ENCODE measurements around the gene SIRT5.

SIRT5 gene

DNA sequence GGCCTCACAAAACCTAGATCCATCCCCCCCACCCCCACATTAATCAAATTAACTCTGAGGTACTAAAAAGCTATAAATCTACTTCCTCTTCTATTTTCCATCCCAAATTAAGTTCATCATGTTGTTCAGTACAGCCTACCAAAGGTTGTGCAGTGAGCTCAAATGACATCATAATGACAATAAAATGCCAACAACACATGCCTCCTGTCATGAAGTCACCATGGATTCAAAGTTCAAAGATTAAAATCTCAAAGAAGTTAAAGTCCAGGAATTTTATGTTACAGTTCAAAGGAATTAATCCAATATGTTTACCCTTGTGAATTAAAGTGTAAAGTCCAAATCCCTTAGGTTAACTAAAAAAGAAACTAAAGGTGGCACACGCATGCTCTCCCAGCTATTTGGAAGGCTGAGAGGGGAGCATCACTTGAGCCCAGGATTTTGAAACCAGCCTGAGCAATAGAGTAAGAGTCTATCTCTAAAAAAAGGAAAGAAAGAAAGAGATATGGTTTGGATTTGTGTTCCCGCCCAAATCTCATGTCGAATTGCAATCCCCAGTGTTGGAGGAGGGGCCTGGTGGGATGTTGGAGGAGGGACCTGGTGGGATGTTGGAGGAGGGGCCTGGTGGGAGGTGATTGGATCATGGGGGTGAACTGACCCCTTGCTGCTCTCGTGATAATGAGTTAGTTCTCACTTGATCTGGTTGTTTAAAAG is 25.7 kb upstream of the SIRT5 start:
- FAIRE-seq (peak; percentile 15), DNase-seq (ENCODE audit: extremely low spot score, insufficient read length, low read depth) (no peak)

DNA sequence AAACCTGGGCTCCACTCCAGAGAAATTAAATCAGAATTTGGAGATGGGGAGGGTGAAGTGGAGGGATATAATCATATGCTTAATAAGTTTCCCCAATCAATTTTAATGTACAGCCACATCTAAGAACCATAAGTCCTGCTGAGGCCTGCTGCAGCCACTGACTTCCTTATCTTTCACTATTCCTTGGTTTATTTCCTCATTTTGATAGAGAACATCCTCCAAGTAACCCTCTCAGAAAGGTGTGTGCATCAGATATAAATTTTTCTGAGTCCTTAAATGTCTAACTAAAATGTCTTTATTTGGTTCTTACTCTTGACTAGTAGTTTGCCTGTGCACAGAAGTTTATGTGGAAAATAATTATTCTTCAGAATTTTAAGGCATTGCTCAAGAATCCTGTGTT is 23.7 kb upstream of the SIRT5 start:
- DNase-seq (ENCODE audit: extremely low spot score, insufficient read length, low read depth) (no peak), FAIRE-seq (no peak)

DNA sequence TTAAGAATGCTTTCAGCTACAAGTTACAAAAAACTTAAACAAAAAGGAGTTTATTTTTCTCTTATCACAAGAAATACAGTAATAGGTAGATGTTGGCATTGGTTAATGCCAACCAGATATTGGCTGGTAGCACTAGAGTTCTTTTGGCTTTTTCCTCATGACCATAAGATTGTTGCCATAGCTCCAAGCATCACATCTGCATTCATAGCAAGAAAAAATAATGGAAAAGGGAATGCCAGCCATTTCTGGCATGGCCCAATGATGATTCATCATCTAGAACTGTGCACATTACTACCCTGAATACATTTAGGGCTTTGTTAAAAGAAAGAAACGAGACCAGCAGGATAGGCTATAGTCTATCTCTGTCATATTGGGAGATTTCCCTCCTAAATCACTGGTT is 20.8 kb upstream of the SIRT5 start:
- FAIRE-seq: no peak

DNA sequence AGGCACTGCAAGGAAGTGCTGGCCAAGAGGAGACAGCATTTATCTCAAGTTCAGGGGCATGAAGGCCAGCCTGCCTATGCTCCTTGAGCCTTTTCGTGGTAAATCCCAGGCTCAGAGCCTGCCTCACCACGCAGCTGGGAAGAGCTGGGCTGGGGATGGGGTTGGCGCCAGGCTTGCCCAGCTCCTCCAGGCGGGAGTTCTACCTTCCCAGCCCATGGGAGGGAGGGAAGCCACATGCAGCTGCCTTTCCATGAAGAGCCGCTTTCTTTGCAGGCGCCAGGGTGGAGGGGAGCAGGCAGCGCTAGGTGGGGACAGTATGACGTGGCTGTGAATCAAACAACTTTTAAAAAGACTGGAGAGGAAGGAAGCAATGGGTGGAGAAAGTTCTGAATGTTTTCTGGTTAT is 19.5 kb upstream of the SIRT5 start:
- no peak for FAIRE-seq
- no peak for DNase-seq (ENCODE audit: extremely low spot score, insufficient read length, low read depth)

More for the DNA sequence above, 20.8 kb upstream of the SIRT5 start:
- DNase-seq (ENCODE audit: extremely low spot score, insufficient read length, low read depth): no peak

DNA sequence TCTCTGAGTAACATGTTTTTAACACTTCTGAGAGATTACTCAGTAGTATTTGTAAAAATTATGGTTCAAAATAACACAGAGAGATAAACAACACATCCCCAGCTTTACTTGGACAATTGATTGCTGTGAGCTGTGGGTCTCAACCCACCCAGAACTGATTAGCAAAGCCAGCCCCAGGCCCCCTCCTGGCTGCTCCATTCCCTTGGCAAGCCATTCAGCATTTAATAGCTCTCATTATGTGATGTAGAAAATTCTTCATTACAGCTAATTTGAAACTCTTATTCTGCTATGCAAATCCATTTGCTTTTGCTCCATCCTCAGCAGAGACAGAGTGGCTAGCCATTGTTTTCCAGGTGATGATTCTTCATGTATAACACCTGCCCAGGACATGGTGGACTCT is 16.6 kb upstream of the SIRT5 start:
- DNase-seq (ENCODE audit: extremely low spot score, insufficient read length, low read depth) (no peak), FAIRE-seq (no peak)

DNA sequence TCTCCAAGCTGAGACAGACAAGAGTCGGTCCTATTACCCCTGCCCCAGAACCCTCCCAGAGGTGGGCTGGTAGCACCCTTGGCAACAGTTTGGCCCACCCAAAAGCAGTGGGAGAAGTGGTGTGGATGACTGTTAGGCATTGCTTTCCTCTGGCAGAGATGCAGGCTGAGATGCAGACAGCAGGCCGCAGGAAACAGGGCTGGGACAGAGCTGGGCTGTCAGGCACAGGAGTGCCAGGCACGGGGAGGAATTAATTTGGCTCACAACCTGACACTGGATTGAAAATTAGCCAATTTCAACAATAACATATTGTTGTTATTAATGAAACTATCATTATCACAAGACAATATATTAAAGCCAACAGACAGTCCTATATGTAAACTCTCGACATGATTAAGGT is 15.7 kb upstream of the SIRT5 start:
- no peak for DNase-seq (ENCODE audit: extremely low spot score, insufficient read length, low read depth)
- no peak for FAIRE-seq

DNA sequence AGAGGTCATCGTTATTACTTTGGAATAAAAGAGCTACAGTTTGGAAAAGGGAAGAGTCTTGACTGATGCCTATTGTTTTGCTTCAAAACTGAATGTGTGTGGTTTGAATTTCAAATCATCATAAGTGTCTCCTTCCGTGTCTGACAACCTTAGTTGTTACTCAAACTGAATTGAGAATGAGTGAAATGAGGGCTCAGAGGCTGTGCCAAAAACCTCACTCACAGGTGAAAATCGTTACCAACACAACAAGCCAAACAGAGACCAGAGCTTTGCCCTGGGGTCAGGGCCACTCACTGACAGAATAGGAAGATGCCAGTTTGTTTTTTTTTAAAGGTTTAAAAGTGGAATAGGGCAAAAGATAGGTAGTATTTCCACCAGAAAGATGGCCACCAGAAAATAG is 15.2 kb upstream of the SIRT5 start:
- no peak for FAIRE-seq
- no peak for DNase-seq (ENCODE audit: extremely low spot score, insufficient read length, low read depth)

DNA sequence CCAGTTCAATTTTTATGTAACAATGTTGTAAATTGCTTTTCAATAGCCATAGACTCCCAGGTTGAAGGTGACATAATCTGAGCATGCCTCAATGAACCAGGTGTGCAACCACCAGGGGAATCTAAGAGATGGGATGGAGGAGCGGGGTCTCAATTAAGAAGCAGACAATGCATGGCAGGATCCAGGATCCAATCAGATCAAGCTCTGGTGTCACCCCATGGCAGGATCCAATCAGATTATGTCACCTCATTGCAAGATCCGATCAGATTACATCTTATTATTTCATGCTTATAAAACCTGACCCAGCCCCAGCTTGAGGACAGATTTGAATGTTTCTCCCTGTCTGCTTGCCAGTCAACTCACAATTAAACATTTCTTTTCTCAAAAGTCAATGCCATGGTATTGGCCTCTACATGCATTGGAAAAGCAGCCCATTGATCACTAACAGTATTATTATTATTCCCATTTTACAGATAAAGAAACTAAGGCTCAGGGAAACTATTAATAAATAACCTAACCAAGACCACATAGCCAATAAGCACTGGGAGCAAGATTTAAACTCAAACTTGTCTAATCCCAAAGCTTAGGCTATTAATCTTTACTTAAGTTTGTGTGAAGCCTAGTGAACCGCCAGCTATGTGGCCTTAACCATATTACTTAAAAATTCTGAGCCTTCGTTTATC is 14.3 kb upstream of the SIRT5 start:
- no peak for DNase-seq (ENCODE audit: extremely low spot score, insufficient read length, low read depth)
- FAIRE-seq: no peak

DNA sequence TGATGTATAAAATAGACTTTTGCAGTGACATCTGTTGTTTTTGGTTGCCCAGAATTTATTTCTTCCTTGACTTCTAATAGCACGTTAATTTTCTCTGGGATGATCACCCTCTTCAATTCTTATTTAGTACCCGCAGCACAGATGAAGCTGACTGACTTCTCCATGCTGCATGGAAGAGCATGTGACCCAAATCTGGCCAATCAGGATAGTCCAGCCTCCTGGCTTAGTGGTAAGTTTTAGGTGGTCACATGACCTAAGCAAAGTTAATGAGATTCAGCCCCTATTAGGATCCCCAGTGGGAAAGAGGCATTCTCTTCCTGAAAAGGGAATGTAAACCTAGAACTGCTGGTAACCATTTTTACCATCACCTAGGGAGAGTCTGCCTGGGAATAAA is 13.8 kb upstream of the SIRT5 start:
- DNase-seq (ENCODE audit: extremely low spot score, insufficient read length, low read depth): no peak
- no peak for FAIRE-seq

DNA sequence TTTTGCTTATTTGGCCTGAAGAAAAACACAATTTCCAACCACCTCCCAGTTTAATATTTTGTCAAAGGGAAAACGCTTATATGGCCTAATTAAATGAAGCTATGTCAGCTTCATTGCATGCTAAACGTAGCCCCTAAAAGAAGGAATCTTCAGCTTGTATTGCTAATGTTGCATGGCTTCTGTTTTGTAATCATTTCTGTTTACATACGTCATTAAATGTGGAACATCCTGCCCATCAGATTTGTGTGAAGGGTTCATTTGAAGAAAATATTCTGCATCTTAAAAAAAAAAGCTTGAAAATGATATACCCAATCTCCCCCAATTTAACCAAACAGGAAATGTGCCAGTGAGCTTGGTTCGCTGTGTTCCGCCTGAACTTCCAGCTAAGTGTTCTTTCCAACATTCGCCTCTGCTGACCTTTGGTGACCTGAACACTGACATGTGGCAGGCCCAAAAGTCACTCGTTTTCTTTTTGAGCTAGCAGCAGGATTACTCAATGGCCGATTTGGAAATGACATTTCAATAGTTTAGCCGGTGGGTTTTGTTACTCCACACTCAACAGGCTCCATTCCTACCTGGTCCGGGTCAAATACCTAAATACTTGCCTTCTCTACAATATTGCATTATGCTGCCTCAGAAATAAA is 12.7 kb upstream of the SIRT5 start:
- DNase-seq (ENCODE audit: extremely low spot score, insufficient read length, low read depth): no peak
- FAIRE-seq: no peak

DNA sequence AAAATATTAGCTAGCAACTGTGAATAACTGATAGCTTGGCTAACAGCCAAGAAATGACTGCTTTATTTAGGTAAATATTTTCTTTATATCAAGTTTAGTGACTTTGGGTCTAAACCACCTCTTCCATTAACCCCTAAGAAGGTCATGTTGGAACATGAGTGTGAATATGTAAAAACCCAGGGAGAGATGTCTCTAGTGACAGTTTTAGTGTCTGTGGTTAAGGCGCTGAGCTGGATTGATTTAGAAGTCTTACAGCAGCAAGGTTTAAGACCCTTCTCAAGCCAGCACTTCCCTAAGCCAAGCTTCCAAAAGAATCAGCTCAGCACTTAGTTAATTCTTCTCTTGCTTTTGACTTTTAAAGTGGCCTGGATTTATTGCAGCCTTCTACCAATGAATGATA is 11.4 kb upstream of the SIRT5 start:
- DNase-seq (ENCODE audit: extremely low spot score, insufficient read length, low read depth) (no peak), FAIRE-seq (no peak)

DNA sequence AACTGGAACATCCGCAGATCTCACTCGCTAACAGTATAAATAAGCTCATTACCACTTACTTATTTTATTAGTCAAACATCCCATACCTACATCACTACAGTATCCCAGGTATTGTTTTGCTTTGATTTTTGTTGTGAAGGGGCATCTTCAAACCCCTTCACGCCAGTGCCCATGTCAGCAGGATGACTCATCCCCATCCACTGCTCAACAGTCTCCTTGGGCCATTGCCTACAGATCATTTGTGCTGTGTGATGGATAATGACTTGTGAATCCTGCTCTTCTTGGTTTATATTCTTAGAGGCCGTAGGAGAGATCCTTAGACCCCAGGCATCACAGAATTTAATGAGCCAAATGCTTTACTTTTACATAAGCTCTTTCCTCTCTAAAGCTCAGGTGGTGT is 8.5 kb upstream of the SIRT5 start:
- FAIRE-seq (no peak), DNase-seq (ENCODE audit: extremely low spot score, insufficient read length, low read depth) (no peak)

DNA sequence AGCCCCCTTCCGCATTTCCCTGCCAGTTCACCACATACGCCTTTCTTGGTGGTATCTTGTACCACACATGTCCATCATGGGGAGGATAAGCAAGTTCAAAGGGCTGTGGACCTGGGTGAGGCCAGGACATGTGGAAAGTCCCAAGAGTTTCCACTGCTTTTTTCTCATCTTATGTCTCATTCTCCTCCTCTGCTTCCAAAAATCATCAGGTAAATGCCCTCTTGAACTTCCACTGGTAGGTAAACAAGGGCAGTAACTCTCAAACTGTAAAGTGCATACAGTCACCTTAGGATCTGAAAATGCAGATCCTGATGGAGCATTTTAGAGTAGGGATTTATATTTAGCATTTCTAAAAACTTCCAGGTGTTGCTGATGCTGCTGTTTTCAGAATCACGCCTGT is 7.9 kb upstream of the SIRT5 start:
- FAIRE-seq (no peak), DNase-seq (ENCODE audit: extremely low spot score, insufficient read length, low read depth) (no peak)

DNA sequence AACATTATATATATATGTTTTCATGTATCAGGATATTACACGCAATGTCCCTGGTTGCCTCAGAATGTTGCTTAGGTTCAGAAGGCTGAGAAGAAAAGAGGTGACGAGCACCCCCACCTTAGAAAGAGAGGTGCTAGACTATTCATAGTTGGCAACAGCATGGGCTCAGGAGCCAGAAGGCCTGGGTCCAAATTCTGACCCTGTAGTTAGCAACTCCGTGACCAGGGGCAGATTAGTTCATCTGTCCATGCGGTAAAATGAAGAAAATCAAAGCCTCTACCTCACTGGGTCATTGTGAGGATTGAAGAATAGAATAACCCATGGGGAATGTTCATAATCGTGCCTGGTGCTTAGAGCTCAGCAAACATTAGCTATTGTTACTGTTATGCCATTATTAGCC is 5.4 kb upstream of the SIRT5 start:
- FAIRE-seq (no peak), DNase-seq (ENCODE audit: extremely low spot score, insufficient read length, low read depth) (no peak)

DNA sequence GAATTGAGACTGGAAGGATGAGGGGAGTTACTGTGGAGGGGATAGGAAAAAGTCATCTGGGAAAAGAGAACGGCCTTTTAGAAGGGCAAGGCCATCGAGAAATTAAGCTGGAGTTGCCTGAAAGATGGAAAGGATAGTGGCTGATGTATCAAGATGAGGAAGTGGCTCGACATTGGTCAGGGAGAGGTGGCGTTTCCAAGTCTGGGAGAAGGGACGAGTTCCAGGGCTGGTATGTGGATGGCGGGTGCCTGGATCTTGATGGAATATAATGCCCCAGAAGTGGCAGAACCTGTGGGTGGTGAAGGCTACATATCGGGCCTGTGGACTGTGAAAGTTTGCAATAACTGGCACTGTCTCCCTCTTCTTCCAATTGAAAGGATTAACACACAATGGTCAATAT is 2.2 kb upstream of the SIRT5 start:
- no peak for FAIRE-seq
- no peak for DNase-seq (ENCODE audit: extremely low spot score, insufficient read length, low read depth)

DNA sequence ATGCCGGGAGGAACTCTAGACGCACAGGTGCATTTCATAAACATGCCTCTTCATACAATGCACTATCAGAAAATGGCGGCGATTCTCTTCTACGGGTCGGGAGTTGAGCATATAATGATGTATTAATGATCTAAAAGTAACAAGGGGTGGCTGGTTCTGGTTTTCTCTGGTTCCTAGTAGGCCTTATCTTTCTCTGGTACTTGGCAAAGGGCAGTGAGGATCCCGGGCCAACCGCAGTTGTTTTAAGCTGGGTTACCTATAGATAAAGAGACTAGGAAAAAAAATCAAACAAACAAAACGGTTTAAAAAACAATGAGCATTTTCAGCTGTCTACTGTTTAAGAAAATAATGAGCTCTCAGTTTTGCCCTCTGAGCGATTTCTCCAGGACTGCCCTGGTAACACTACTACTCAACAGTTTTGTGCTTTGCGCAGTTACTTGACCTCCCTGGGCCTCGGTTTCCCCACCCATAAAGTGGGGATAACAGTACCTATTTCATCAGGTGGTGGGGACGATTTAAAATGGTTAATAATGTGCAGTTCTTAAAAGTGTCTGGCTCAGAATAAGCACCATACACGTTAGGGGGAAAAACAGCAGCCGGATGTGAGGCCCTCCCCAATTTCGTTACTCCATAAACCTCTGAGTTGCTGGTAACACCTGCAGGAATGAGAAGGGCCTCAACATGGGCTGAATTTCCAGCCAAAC is 1.3 kb upstream of the SIRT5 start:
- FAIRE-seq (no peak), DNase-seq (ENCODE audit: extremely low spot score, insufficient read length, low read depth) (no peak)

DNA sequence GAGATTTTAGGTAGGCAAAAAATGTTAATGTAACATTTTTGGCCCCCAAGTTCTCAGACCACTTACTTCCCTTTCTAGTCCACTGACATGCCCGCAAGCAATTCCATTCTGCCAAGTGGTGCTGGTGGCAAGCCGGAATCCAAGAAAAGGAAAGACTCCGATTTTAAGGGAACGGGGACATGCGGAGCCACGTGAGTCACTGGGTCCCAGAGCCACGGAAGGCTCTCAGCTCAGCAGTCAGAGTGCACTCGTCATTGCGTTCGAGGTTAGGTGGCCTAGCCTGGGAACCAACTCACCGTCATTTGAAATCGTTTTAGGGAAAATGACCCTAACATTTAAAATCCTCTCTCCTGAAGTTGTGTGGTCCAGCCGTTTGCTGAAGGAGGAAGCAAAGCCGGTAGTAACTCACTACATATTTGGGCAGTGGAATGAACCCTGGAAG is 711 bp upstream of the SIRT5 start:
- no peak for FAIRE-seq
- DNase-seq (ENCODE audit: extremely low spot score, insufficient read length, low read depth): no peak

DNA sequence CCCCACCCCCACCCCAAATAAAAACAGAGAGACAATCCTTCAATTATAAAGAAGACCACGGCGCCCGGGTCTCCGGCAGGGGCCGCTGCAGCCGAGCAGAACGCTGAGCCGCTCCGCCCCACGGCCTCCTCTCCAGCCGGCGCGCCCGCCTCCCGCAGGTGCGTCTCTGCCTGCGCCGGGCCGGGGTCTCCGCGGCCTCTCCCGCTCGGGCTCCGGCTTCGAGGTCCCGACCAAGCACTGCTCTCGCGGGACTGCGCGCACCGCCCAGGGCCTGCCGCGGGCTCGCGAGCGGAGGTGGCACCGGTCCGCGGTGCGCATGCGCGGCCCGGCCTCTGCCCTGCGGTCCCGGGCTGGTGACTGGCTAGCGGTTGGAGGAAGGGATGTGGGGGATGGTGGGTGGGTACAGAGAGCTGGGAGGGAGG is 241 bp upstream of the SIRT5 start:
- DNase-seq (ENCODE audit: extremely low spot score, insufficient read length, low read depth) (peak; percentile 96), FAIRE-seq (peak; percentile 90)

DNA sequence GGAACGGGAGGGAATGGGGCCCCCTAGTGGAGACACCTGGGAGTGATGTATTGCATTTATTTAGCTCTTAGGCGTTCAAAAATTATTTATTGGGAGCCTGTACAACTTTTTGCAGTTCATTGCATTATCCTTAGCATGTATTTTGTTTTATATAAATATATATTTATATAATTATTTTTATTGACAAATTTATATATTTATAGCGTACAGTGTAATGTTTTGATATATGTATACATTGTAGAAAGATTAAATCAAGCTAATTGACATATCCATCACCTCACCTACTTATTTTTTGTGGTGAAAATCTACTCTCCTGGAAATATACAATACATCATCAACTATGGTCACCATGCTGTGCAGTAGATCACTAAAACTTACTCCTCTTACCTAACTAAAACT is 975 bp downstream of the SIRT5 start:
- FAIRE-seq: no peak
- no peak for DNase-seq (ENCODE audit: extremely low spot score, insufficient read length, low read depth)

DNA sequence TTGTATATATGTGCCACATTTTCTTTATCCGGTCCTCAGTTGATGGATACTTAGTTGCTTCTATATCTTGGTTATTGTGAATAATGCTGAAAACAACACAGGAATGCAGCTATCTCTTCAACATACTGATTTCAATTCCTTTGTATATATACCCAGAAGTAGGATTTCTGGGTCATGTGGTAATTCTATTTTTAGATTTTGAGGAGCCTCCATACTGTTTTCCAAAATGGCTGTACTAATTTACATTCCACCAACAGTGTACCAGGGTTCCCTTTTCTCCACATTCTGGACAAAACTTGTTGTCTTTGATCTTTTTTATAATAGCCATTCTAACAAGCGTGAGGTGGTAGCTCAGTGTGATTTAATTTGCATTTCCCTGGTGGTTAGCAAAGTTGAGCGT is 1.6 kb downstream of the SIRT5 start:
- FAIRE-seq: no peak

DNA sequence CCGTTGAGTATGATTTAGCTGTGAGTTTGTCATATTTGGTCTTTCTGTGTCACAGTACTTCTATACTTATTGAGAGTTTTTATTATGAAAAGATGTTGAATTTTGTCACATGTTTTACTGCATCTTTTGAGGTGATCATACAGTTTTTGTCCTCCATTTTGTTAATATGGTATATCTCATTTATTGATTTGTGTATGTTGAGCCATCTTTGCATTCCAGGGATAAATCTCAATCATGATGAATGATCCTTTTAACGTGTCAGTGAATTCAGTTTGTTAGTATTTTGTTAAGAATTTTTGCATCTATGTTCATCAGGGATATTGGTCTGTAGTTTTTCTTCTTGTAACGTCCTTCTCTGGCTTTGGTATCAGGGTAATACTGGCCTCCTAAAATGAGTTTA is 3.5 kb downstream of the SIRT5 start:
- FAIRE-seq: no peak

More for the DNA sequence above, 1.6 kb downstream of the SIRT5 start:
- no peak for DNase-seq (ENCODE audit: extremely low spot score, insufficient read length, low read depth)

More for the DNA sequence above, 3.5 kb downstream of the SIRT5 start:
- no peak for DNase-seq (ENCODE audit: extremely low spot score, insufficient read length, low read depth)

All from GM18507 (cell line).